Heart left ventricle (tissue), 16 donors: ENCODE results near the gene THBS1. TPM values are rescaled to one million over a fixed set of nuclear protein-coding genes. Genes with fewer than 3 reads are reported as not detected.

Experiments
- ATAC-seq, 4 donors: fragments of 200-7000 bp; cut with Tn5 transposase; one replicate each; pipeline ENCODE4 v1.9.1; 2020 to 2022; ENCODE audit warnings: moderate library complexity in 4 of 4, mild to moderate bottlenecking in 3 of 4, moderate number of reproducible peaks in 1 of 4
- DNase-seq, 5 donors: peaks; one replicate each; pipeline ENCODE4 v3.0.0-alpha.2; 2020
- H3K27ac ChIP-seq, 12 donors: fragments of 200-600 bp; sonication (generic) in 4 of 12; one replicate each; pipeline versions ENCODE4 v1.5.0 to v1.8.0; 2016 to 2022; ENCODE audit warnings: mild to moderate bottlenecking in 2 of 12
- H3K27me3 ChIP-seq, 9 donors: fragments of 200-600 bp; sonication (generic) in 2 of 9; one replicate each; pipeline versions ENCODE4 v1.5.1 to v1.8.0; 2016 to 2022; ENCODE audit warnings: mild to moderate bottlenecking in 3 of 9
- H3K36me3 ChIP-seq, 9 donors: fragments of 200-600 bp; sonication (generic) in 2 of 9; one replicate each; pipeline versions ENCODE4 v1.5.0 to v1.8.0; 2018 to 2022; ENCODE audit warnings: mild to moderate bottlenecking in 2 of 9
- H3K4me1 ChIP-seq, 12 donors: fragments of 200-600 bp; sonication (generic) in 4 of 12; one replicate each; pipeline versions ENCODE4 v1.5.0 to v1.8.0; 2016 to 2022; ENCODE audit warnings: mild to moderate bottlenecking in 3 of 12
- H3K4me3 ChIP-seq, 12 donors: fragments of 200-600 bp; sonication (generic) in 4 of 12; one replicate each; pipeline versions ENCODE4 v1.5.0 to v1.8.0; 2017 to 2022; ENCODE audit warnings: mild to moderate bottlenecking in 9 of 12, moderate library complexity in 4 of 12
- H3K9me3 ChIP-seq, 12 donors: fragments of 200-600 bp; sonication (generic) in 4 of 12; one replicate each; pipeline versions ENCODE4 v1.5.0 to v1.8.0; 2016 to 2022; ENCODE audit warnings: mild to moderate bottlenecking in 1 of 12
- POLR2A ChIP-seq, 2 donors: fragments of 450-650 bp; IDR thresholded peaks; one replicate each; pipeline ENCODE4 v1.6.1; 2017; ENCODE audit warnings: antibody characterized with exemption in 2 of 2, mild to moderate bottlenecking in 2 of 2, moderate library complexity in 2 of 2
- WGBS, 4 donors: extraction: QIAGEN DNeasy Blood & Tissue Kit in 2 of 4; methylation state at CpG; one replicate each; pipeline versions ENCODE4 v1.1.5 to v1.1.7; 2013 to 2018; 5-methylcytosine and 5-hydroxymethylcytosine counted together
- intact Hi-C, 10 donors: fragments of 100-400 bp; cut with DNase I; formaldehyde crosslinking; loops; one replicate each; pipeline versions ENCODE4 v1.11.1 to v1.14.2; 2022
- polyA plus RNA-seq, 2 donors: library from polyadenylated mRNA; stranded (reverse); fragments of 200-250 nt; gene quantifications; one replicate each; pipeline ENCODE4 v1.2.3, GENCODE V29; 2013
- total RNA-seq, 9 donors: library from RNA; depleted of rRNA in 2 of 9; stranded (reverse); fragments of >200 nt in 2 of 9; fragmentation: NEBNext Ultra II Directional in 3 of 9; extraction: Animal tissue kit (Norgen Biotek cat#: 25700) in 3 of 9; gene quantifications; one replicate each; pipeline versions ENCODE4 v1.1.0 to v1.2.4, GENCODE V29; 2016 to 2023
- TF ChIP-seq, protein P1 (sequence below), 12 donors: fragments of 200-600 bp; sonication (generic) in 4 of 12; IDR thresholded peaks; one replicate each; pipeline versions ENCODE4 v1.5.0 to v1.8.0; 2018 to 2022; ENCODE audit warnings: antibody characterized with exemption in 12 of 12, mild to moderate bottlenecking in 5 of 12
- donor health status: ischemic (EF 13 %, LVEDD 7.1; RV severe dilation, severe dysfunction).
- donor health status: healthy with polysubstance abuse.
- donor health status: DM: no; HTN: yes; CAD: no.
- donor health status: DM: no; HTN: no; CAD: no.
- donor health status: ischemic (EF 25% LVEDD 6.9; RV normal size, moderate dysfunction).
- donor health status: ischemic (EF 25% LVEDD 5.7; RV mildly dilated, moderate dysfunction).
- donor health status: healthy.
- donor health status: DM: yes; HTN: yes; CAD: no.
- donor health status: ischemic (EF 35%, LVEDD 5.7; RV mildly dilated, moderate dysfunction).
- donor health status: nonischemic (EF 11% LVEDD 7.7; RV severe dilation, severe dysfunction).
- donor health status: DM: yes; HTN: yes; CAD: no.
- donor health status: PGD.
- donor health status: ischemic (EF 29% LVEDD 5.4; RV normal size, mild dysfunction).
- donor health status: nonischemic (EF 23%, LVEDD 6.1; RV moderate dilation, normal function).

Gene THBS1
- total and polyA plus RNA-seq, 11 donors, result 8.5 to 573 (median 160) TPM

DNA sequence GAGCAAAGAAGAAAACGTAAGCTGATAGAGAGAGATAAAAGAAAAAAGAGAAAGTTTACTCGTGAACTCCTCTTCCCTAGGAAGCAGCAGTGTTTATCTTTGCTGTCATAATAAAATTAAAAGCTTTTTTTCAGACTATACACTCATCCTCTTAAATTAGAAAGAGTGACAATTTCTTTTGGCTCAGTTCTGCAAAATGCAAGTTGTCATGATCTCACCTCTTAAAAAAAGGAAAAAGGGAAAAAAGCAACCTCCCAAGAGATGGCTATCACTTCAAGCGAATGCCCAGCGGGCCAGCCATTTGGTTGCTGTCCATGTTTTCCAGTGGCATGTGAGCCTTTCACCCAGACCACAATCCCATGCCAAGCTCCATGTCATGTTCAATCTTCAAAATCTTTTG lies 7.0 kb upstream of the THBS1 start:
- Histone ChIP-seq H3K4me1 (peaks cover 0 to 9% (median under 1%) of the 10 kb centered on the region in 12 donors), H3K4me3 (no peak overlapping the region), H3K9me3 (no peaks in the 10 kb centered on the region), H3K27ac (no peak overlapping the region), H3K27me3 (no peaks in the 10 kb centered on the region), H3K36me3 (no peaks in the 10 kb centered on the region)
- TF ChIP-seq, protein P1, sequence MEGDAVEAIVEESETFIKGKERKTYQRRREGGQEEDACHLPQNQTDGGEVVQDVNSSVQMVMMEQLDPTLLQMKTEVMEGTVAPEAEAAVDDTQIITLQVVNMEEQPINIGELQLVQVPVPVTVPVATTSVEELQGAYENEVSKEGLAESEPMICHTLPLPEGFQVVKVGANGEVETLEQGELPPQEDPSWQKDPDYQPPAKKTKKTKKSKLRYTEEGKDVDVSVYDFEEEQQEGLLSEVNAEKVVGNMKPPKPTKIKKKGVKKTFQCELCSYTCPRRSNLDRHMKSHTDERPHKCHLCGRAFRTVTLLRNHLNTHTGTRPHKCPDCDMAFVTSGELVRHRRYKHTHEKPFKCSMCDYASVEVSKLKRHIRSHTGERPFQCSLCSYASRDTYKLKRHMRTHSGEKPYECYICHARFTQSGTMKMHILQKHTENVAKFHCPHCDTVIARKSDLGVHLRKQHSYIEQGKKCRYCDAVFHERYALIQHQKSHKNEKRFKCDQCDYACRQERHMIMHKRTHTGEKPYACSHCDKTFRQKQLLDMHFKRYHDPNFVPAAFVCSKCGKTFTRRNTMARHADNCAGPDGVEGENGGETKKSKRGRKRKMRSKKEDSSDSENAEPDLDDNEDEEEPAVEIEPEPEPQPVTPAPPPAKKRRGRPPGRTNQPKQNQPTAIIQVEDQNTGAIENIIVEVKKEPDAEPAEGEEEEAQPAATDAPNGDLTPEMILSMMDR (IDR thresholded peaks at IDR 0.05), result no peak
- no peak for TF ChIP-seq POLR2A (IDR thresholded peaks at IDR 0.05)
- 63 to 69% (median 65%) methylated on average over 4 of the region's 4 CpGs for WGBS, 4 donors
- DNase-seq, result no peak
- intact Hi-C loops, result loop anchor here in 3 of 10 donors (10.0 kb wide), 2 partner anchors 139 to 259 kb away; no protein-coding TSS in a partner anchor
- no peak for ATAC-seq

DNA sequence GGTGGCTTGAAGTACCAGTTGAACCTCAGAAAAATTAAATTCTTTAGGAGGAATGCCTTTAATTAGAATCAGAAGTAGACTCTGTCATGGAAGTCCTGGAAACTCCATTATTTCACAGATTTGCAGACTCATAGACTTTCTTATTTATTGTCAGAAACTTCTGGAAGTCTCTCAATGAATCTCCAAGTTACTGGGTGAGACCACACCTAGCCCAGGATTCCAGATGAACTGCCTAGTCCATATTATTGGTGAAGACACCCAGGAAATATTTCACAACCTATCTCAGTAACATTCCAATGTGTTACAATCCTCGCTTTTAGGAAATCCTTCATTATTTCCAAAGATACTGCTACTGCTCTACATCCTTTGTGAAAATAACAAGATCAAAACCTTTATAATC lies 6.5 kb upstream of the THBS1 start:
- Histone ChIP-seq H3K36me3 (no peaks in the 10 kb centered on the region), H3K9me3 (no peaks in the 10 kb centered on the region), H3K4me1 (peaks cover 0 to 14% (median 5%) of the 10 kb centered on the region in 12 donors), H3K27me3 (no peaks in the 10 kb centered on the region), H3K27ac (no peak overlapping the region), H3K4me3 (no peak overlapping the region)
- intact Hi-C loops, result loop anchor here in 3 of 10 donors (10.0 kb wide), 2 partner anchors 140 to 260 kb away; no protein-coding TSS in a partner anchor
- no peak for DNase-seq
- WGBS, 4 donors, result 89 to 98% (median 93%) methylated on average over 1 of the region's 1 CpG
- no peak for ATAC-seq
- no peak for TF ChIP-seq POLR2A (IDR thresholded peaks at IDR 0.05)
- TF ChIP-seq, protein P1 (IDR thresholded peaks at IDR 0.05), result no peak

DNA sequence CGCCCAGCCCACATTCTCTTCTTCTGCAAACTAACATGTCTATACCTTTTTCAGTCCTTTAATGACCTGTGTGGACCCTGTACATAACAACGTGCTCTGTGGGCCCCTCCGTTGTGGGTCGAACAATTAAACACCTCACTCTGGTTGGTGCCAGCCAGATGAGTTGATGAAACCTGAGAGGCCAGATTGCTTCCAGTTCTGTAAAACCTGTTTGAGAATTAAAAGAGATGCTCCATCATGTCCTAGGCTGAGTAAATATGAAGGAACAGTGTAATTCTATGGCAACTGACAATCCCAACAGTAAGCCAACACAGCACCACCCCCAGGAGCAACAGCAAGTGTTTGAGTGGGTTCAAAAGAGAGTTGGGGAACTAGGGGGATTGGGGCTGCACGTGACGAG lies 5.7 kb upstream of the THBS1 start:
- WGBS, 4 donors, result 91 to 97% (median 93%) methylated on average over 6 of the region's 6 CpGs
- no peaks in the 10 kb centered on the region for H3K27me3 ChIP-seq

DNA sequence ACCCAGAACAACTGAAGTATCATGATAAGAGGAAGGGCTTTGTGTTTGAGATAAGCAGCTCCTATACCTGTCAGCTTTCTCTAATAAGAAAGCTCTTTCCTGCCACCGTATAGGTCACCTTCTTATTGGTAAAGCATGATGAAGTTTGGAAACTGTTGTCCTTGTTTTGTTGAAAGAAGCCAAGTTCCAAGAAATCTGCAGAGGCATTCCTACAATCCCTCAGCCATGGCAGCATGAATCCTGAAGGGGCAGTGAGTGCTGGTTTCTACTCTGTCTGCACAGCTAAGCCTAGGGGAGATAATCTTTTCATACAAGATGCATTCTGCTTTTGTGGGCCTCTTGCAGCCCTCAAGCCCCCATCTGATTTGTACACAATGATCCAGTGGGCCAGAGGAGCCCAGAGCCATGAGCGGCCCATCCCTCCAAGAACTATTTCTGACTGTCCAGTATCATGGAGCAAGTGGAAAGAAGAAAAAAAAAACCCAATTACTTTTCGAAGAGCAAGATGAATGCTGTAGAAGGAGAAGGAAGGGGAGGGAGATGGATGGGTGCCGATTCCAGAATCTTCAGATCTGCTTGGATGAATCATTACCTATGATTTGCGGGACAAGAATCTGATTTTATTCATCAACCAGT lies 1.9 kb upstream of the THBS1 start:
- no peaks in the 10 kb centered on the region for H3K9me3 ChIP-seq
- peaks cover 0 to 20% (median 7%) of the 10 kb centered on the region in 9 donors for H3K36me3 ChIP-seq
- TF ChIP-seq POLR2A (IDR thresholded peaks at IDR 0.05), result no peak
- TF ChIP-seq, protein P1 (IDR thresholded peaks at IDR 0.05), result peak in 1 of 12 donors; percentile 11
- peaks cover 0 to 48% (median 18%) of the 10 kb centered on the region in 12 donors for H3K4me1 ChIP-seq
- WGBS, 4 donors, result 70 to 81% (median 77%) methylated on average over 5 of the region's 5 CpGs
- peak overlapping the region in 8 of 12 donors; percentile 88 to 97 (median 90) for H3K27ac ChIP-seq
- H3K27me3 ChIP-seq, result peaks cover 0 to 4% (median 0%) of the 10 kb centered on the region in 9 donors
- H3K4me3 ChIP-seq, result peak overlapping the region in 8 of 12 donors; percentile 56 to 78 (median 72)
- intact Hi-C loops, result loop anchor here in 6 of 10 donors (2.0 to 10.0 kb wide), 5 partner anchors 82 to 762 kb away; no protein-coding TSS in a partner anchor
- DNase-seq (no peak), ATAC-seq (no peak)

More for the DNA sequence above, 5.7 kb upstream of the THBS1 start:
- Histone ChIP-seq H3K9me3 (no peaks in the 10 kb centered on the region), H3K4me3 (no peak overlapping the region), H3K36me3 (no peaks in the 10 kb centered on the region), H3K4me1 (peaks cover 0 to 20% (median 7%) of the 10 kb centered on the region in 12 donors), H3K27ac (no peak overlapping the region)
- no peak for TF ChIP-seq POLR2A (IDR thresholded peaks at IDR 0.05)
- TF ChIP-seq, protein P1 (IDR thresholded peaks at IDR 0.05), result no peak
- no peak for DNase-seq
- intact Hi-C loops, result loop anchor here in 5 of 10 donors (5.0 to 10.0 kb wide), 4 partner anchors 78 to 758 kb away; no protein-coding TSS in a partner anchor
- no peak for ATAC-seq
